Small intestine (tissue), 7 donors: Measurements from ENCODE around the gene SAMD8. TPM values are rescaled to one million over a fixed set of nuclear protein-coding genes. Genes with fewer than 3 reads are reported as not detected.
"Not testable (repeated sequence)": the region's sequence is repeated elsewhere in the genome, so short reads cannot be mapped to it uniquely, and the experiment has no call there.

ENCODE experiments used
- DNase-seq, 2 donors: peaks; one replicate each; pipeline versions ENCODE4 v3.0.0 to v3.0.0-alpha.2; 2013
- FAIRE-seq: peaks from 2 replicates; lab custom pipeline; 2012; peaks lifted over from hg19 to GRCh38; lab: Jason Lieb, UNC
- H3K27ac ChIP-seq, 3 donors: one replicate each; pipeline ENCODE4 v1.5.1; 2013; ENCODE audit warnings: low read length in 2 of 3, mild to moderate bottlenecking in 2 of 3, control low read depth in 1 of 3, inconsistent platforms in 1 of 3, low read depth in 1 of 3, moderate library complexity in 1 of 3
- H3K27me3 ChIP-seq, 3 donors: one replicate each; pipeline ENCODE4 v1.6.1; 2013; ENCODE audit warnings: low read length in 3 of 3, inconsistent platforms in 1 of 3; ENCODE audit not compliant: control insufficient read depth in 3 of 3, insufficient read depth in 3 of 3
- H3K36me3 ChIP-seq, 3 donors: one replicate each; pipeline ENCODE4 v1.6.1; 2013; ENCODE audit warnings: low read length in 3 of 3, inconsistent platforms in 1 of 3, low read depth in 1 of 3, mild to moderate bottlenecking in 1 of 3, moderate library complexity in 1 of 3; ENCODE audit not compliant: control insufficient read depth in 3 of 3, insufficient read depth in 2 of 3
- H3K4me1 ChIP-seq, 3 donors: one replicate each; pipeline ENCODE4 v1.6.1; 2013; ENCODE audit warnings: low read length in 2 of 3, inconsistent platforms in 1 of 3, low read depth in 1 of 3, mild to moderate bottlenecking in 1 of 3, moderate library complexity in 1 of 3; ENCODE audit not compliant: control insufficient read depth in 3 of 3, insufficient read depth in 2 of 3
- H3K4me3 ChIP-seq, 3 donors: one replicate each; pipeline ENCODE4 v1.5.1; 2013; ENCODE audit warnings: low read length in 3 of 3, control low read depth in 1 of 3, inconsistent platforms in 1 of 3, low read depth in 1 of 3, mild to moderate bottlenecking in 1 of 3, moderate library complexity in 1 of 3
- H3K9me3 ChIP-seq, 2 donors: one replicate each; pipeline ENCODE4 v1.6.1; 2013; ENCODE audit warnings: low read depth in 1 of 2, low read length in 1 of 2; ENCODE audit not compliant: control insufficient read depth in 2 of 2, insufficient read depth in 1 of 2
- WGBS, 3 donors: extraction: QIAGEN DNeasy Blood & Tissue Kit; methylation state at CpG; one replicate each; pipeline ENCODE4 v1.1.7; 2013; 5-methylcytosine and 5-hydroxymethylcytosine counted together
- polyA plus RNA-seq, 4 donors: library from polyadenylated mRNA; stranded (reverse) in 3 of 4; unstranded in 1 of 4; fragments of 200-250 nt in 3 of 4; fragments of 120-200 nt in 1 of 4; gene quantifications; one replicate each; pipeline versions ENCODE4 v1.2.1 to v1.2.3, GENCODE V29; 2013
- donor health status: healthy with polysubstance abuse.
- donor health status: control.
- donor health status: control.
- donor health status: Bipolar disorder and iron deficiency.
- donor health status: healthy.

The SAMD8 gene
- polyA plus RNA-seq, 4 donors, result 4.3 to 11.3 (median 5.7) TPM

- 99 to 100% (median 100%) methylated on average over 1 of the region's 1 CpG for WGBS, 3 donors
- H3K9me3 ChIP-seq, result no peaks in the 10 kb centered on the region
- no peak for DNase-seq
- H3K4me1 ChIP-seq, result no peaks in the 10 kb centered on the region
- no peaks in the 10 kb centered on the region for H3K27me3 ChIP-seq
- no peak overlapping the region for H3K4me3 ChIP-seq
- FAIRE-seq, result no peak
- H3K27ac ChIP-seq, result no peak overlapping the region
- peaks cover 3 to 9% (median 8%) of the 10 kb centered on the region in 3 donors for H3K36me3 ChIP-seq
These were observed 65.3 kb downstream of the SAMD8 start for GRCh38 chr10:75176736-75177135.

- Histone ChIP-seq H3K4me3 (no peak overlapping the region), H3K27ac (no peak overlapping the region), H3K9me3 (no peaks in the 10 kb centered on the region), H3K4me1 (no peaks in the 10 kb centered on the region), H3K27me3 (no peaks in the 10 kb centered on the region), H3K36me3 (peaks cover 3 to 6% (median 5%) of the 10 kb centered on the region in 3 donors)
- 94 to 100% (median 94%) methylated on average over 1 of the region's 1 CpG for WGBS, 3 donors
- DNase-seq (no peak), FAIRE-seq (no peak)
These were observed 68.3 kb downstream of the SAMD8 start for GRCh38 chr10:75179657-75180177.

- Histone ChIP-seq H3K9me3 (no peaks in the 10 kb centered on the region), H3K4me1 (no peaks in the 10 kb centered on the region), H3K4me3 (no peak overlapping the region), H3K27ac (no peak overlapping the region), H3K27me3 (no peaks in the 10 kb centered on the region), H3K36me3 (peaks cover 3 to 5% (median 5%) of the 10 kb centered on the region in 3 donors)
- 88 to 98% (median 94%) methylated on average over 2 of the region's 2 CpGs for WGBS, 3 donors
- DNase-seq (no peak), FAIRE-seq (no peak)
These were observed 69.1 kb downstream of the SAMD8 start for GRCh38 chr10:75180592-75180991.

GRCh38 chr10:75181073-75181472 lies 69.6 kb downstream of the SAMD8 start:
- no peak overlapping the region for H3K27ac ChIP-seq
- peaks cover 3 to 5% (median 3%) of the 10 kb centered on the region in 3 donors for H3K36me3 ChIP-seq
- peak in 1 of 2 donors; percentile 30 for DNase-seq
- no peaks in the 10 kb centered on the region for H3K27me3 ChIP-seq
- H3K4me3 ChIP-seq, result no peak overlapping the region
- H3K9me3 ChIP-seq, result no peaks in the 10 kb centered on the region
- FAIRE-seq, result no peak
- WGBS, 3 donors, result 68 to 82% (median 71%) methylated on average over 1 of the region's 1 CpG
- no peaks in the 10 kb centered on the region for H3K4me1 ChIP-seq

GRCh38 chr10:75186310-75186709 lies 74.9 kb downstream of the SAMD8 start:
- H3K27ac ChIP-seq, result peak overlapping the region in 1 of 3 donors; percentile 16
- no peak for FAIRE-seq

GRCh38 chr10:75187961-75188426 lies 76.5 kb downstream of the SAMD8 start:
- DNase-seq, result peak; percentile 75 to 77
- Histone ChIP-seq H3K36me3 (peaks cover 0 to 2% (median 0%) of the 10 kb centered on the region in 3 donors), H3K9me3 (no peaks in the 10 kb centered on the region), H3K4me3 (no peak overlapping the region), H3K4me1 (peaks cover 0 to 2% (median 0%) of the 10 kb centered on the region in 3 donors), H3K27me3 (no peaks in the 10 kb centered on the region), H3K27ac (peak overlapping the region in 1 of 3 donors; percentile 32)
- FAIRE-seq, result no peak
- 58 to 73% (median 63%) methylated on average over 3 of the region's 3 CpGs for WGBS, 3 donors

More at GRCh38 chr10:75186310-75186709, 74.9 kb downstream of the SAMD8 start:
- no peaks in the 10 kb centered on the region for H3K27me3 ChIP-seq
- H3K4me3 ChIP-seq, result no peak overlapping the region
- H3K4me1 ChIP-seq, result no peaks in the 10 kb centered on the region
- DNase-seq, result no peak
- H3K36me3 ChIP-seq, result no peaks in the 10 kb centered on the region
- H3K9me3 ChIP-seq, result no peaks in the 10 kb centered on the region
- WGBS, 3 donors, result 22 to 49% (median 37%) methylated on average over 4 of the region's 4 CpGs

GRCh38 chr10:75188522-75188921 lies 77.1 kb downstream of the SAMD8 start:
- H3K36me3 ChIP-seq, H3K4me1 ChIP-seq, H3K27ac ChIP-seq, H3K9me3 ChIP-seq, H3K27me3 ChIP-seq, DNase-seq, FAIRE-seq, H3K4me3 ChIP-seq: not testable (repeated sequence)
- 92 to 96% (median 93%) methylated on average over 9 of the region's 9 CpGs for WGBS, 3 donors

- 95 to 98% (median 96%) methylated on average over 12 of the region's 12 CpGs for WGBS, 3 donors
- Histone ChIP-seq H3K27ac (no peak overlapping the region), H3K27me3 (no peaks in the 10 kb centered on the region), H3K36me3 (peaks cover 0 to 5% (median 0%) of the 10 kb centered on the region in 3 donors), H3K9me3 (no peaks in the 10 kb centered on the region), H3K4me1 (peaks cover 0 to 6% (median 4%) of the 10 kb centered on the region in 3 donors), H3K4me3 (no peak overlapping the region)
- DNase-seq, result no peak
- no peak for FAIRE-seq
These were observed 78.0 kb downstream of the SAMD8 start for GRCh38 chr10:75189266-75190096.
